Measurements from ENCODE around the gene FXYD7.
A peak's percentile ranks its signal among the peaks of the same experiment; 100 is the strongest.
"Not testable (repeated sequence)": the region's sequence is repeated elsewhere in the genome, so short reads cannot be mapped to it uniquely, and the experiment has no call there.

The FXYD7 gene

GRCh38 chr19:35146746-35147459 lies 3.8 kb downstream of the FXYD7 start:
- no peak for DNase-seq

DNA sequence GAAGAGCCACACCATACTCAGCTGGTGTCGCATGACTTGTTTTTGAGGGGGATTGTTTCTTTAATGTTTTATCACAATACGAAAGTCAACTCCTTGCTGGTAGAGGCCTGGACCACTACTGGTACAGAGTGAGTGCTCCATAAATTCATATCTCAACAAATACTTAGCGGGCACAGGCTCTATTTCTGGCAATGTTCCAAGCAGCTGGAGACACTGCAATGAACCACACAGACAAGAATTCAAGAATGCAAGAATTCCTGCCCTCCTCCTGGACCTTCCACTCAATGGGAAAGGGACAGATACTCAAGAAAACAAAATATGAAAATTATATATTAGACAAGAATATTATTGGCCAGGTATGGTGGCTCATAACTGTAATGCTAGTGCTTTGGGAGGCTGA lies 6.4 kb downstream of the FXYD7 start:
- no peak for DNase-seq

GRCh38 chr19:35150445-35150844 lies 7.4 kb downstream of the FXYD7 start:
- no peak for DNase-seq

- DNase-seq = no peak
Measured at GRCh38 chr19:35151273-35152065, 8.4 kb downstream of the FXYD7 start.

DNA sequence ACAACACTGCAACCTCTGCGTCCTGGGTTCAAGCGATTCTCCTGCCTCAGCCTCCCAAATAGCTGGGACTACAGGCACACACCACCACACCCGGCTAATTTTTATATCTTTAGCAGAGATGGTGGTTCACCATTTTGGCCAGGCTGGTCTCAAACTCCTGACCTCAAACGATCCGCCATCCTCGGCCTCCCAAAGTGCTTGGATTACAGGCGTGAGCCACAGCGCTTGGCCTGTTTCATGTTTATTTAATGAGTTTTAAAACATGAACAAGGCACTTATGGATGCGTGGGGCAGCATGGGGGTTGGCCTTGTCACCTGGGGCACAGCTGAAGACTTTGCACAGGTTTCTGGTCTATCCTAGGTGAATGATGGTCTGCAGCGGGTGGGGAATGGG lies 10.1 kb downstream of the FXYD7 start:
- DNase-seq = not testable (repeated sequence)

GRCh38 chr19:35153701-35154524 lies 10.9 kb downstream of the FXYD7 start:
- peak in 1 of 2 experiments; percentile 35 for DNase-seq

- peak in 1 of 2 experiments; percentile 47 for DNase-seq
Measured at GRCh38 chr19:35154525-35155406, 11.7 kb downstream of the FXYD7 start, which contains the start of gene FXYD5. Gene FXYD5, plus strand, starts transcription at chr19:35154735. Its CDS starts 816 bp downstream, at chr19:35155551.

DNA sequence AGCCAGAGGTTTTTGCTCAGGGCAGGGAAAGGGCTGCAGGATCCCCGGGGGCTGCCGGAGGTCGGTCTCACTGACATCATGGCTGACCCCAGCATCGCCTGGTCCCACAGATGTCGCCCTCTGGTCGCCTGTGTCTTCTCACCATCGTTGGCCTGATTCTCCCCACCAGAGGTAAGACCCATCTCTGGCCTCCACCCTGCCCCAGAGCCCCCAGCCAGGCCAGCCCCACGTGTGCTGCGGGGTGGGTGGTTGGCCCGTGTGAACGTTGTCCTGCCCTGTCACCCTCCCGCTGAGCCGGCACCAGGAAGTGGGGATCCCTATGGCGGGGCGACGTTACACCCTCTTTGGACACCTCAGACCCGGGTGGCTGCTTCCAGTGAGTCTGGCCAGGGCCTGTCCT lies 12.4 kb downstream of the FXYD7 start:
- no peak for DNase-seq

DNA sequence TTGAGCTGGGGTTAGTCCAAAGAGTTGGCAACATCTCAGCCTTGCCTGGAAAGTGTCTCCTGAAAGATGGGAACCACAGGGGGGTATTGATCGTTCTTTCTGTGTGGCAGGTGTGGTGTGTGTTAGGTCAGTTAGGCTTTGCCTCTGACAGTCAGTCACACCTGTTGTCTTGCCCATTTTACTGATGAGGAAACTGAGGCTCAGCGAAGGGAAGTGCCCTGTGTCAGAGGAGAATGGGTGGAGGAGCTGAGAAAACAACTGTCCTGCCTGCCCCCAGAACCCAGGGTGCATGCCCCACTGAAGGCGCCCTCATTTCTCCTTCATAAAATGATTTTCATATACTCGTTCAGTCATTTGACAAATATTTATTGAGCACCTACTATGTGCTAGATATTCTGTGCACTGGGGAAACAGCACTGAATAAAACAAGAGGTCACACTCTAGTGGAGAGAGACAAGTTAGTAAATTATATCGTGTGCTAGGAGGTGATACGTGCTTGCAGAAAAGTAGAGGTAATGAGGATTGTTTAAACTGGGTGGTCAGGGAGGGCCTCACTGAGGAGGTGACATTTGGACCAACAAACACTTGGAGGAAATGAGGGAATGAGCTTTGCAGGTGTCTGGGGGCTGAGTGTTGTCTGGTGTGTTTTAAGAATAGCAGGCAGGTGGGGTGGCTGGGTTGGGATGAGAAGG lies 13.1 kb downstream of the FXYD7 start:
- no peak for DNase-seq

- no peak for DNase-seq
Measured at GRCh38 chr19:35156673-35157014, 13.6 kb downstream of the FXYD7 start.

DNA sequence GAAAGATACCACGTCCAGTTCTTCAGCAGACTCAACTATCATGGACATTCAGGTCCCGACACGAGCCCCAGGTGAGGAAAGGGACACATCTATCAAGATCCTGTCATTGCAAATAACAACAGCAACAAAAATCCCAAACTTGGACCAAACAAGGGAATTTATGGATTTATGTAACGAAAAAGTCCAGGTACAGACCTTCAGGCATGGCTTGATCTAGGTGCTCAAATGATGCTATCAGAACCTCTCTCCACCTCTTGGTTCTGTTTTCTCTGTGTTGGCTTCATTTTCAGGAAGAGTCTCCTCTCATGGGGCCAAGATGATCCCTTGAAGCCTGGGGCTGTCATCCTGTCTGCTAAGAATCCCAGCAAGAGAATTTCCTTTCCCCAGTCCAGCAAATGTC lies 14.4 kb downstream of the FXYD7 start:
- DNase-seq = no peak

DNA sequence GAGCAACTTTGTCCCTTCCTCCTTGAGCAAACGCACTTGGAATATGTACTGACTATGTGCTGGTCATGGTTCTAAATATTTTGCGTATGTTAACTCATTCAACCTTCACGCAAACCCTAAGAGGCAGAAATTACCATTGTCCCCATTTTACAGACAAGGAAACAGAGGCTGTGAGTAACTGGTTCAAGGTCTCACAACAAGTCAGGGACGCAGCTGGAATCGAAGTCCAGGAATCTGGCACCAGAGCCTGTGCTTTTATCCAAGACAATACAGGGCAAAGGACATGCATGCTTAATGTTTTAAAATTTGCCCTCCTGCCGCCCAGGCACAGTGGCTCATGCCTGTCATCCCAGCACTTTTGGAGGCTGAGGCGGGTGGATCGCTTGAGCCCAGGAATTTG lies 16.6 kb downstream of the FXYD7 start:
- DNase-seq = no peak

DNA sequence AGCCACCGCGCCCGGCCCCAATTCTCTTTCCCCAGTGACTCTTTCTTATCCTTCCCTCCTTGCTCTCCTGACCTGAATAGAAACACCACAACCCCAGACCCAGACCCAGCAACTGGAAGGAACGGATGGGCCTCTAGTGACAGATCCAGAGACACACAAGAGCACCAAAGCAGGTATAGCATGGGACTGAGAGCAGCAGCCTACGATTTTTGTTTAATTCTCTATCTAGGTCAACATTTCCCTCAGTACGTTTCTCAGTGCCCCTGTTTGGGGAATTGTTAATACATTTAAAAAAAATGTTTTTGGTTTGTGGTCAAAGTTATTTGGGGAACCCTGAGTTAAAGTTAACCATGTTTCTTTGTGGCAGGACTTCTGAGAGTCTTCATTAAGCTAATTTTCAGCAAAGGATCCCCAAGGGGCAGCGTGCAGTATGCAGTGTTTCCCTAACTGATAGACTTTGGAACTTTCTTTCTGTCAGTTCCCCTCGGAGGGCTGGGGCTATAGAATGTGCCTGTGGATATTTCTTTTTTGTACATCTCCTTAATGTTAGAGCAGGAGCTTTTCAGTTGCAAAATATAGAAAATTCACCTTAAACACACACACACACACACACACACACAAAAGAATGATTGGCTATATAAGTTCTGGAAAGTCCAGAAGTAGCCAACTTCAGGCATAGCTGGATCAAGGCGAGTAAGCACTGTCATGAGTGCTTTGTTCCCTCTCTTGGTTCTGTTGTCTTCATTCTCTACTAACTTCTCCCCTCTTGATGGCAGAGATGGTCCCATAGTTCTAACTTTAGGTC lies 17.8 kb downstream of the FXYD7 start:
- DNase-seq = no peak

GRCh38 chr19:35161434-35161743 lies 18.3 kb downstream of the FXYD7 start:
- peak in 1 of 2 experiments; percentile 20 for DNase-seq

GRCh38 chr19:35162471-35163326 lies 19.6 kb downstream of the FXYD7 start:
- peak; percentile 81 to 95 for DNase-seq

GRCh38 chr19:35164418-35164817 lies 21.4 kb downstream of the FXYD7 start:
- DNase-seq = peak; percentile 78 to 91

GRCh38 chr19:35165200-35166058 lies 22.4 kb downstream of the FXYD7 start:
- DNase-seq = no peak

GRCh38 chr19:35166100-35167063 lies 23.3 kb downstream of the FXYD7 start:
- DNase-seq = no peak
